Activated T-helper 1 cell treated with anti-CD3 and anti-CD28 coated beads, Interleukin-12 subunit alpha, Interleukin-12 subunit beta, Interleukin-2, Interleukin-4 antibody, amounts not matched to agents 30 ng/mL and 10 ng/mL and 1 ng/mL, durations not matched to agents 14 hours and 24 hours and 36 hours (primary cell): ENCODE results near the gene PTPRQ. TPM values are rescaled to one million over a fixed set of nuclear protein-coding genes. Genes with fewer than 3 reads are reported as not detected.

ENCODE experiments used
- DNase-seq: peaks from one replicate; pipeline ENCODE4 v3.0.0; 2021; ENCODE audit warnings: low spot score
- H3K27ac Mint-ChIP-seq: one replicate; pipeline ENCODE4 v1.8.0; 2021; ENCODE audit warnings: mild to moderate bottlenecking, mixed read lengths
- H3K27me3 Mint-ChIP-seq: one replicate; pipeline ENCODE4 v1.8.0; 2022; ENCODE audit warnings: mild to moderate bottlenecking, moderate library complexity, mixed read lengths; ENCODE audit not compliant: insufficient read depth
- H3K36me3 Mint-ChIP-seq: one replicate; pipeline ENCODE4 v1.8.0; 2021; ENCODE audit warnings: low read depth, mixed read lengths
- H3K4me1 Mint-ChIP-seq: one replicate; pipeline ENCODE4 v1.8.0; 2021; ENCODE audit warnings: low read depth, mixed read lengths
- H3K4me3 Mint-ChIP-seq: one replicate; pipeline ENCODE4 v1.8.0; 2021; ENCODE audit warnings: mild to moderate bottlenecking, moderate library complexity, mixed read lengths
- H3K9me3 Mint-ChIP-seq: one replicate; pipeline ENCODE4 v1.8.0; 2021; ENCODE audit warnings: mixed read lengths
- intact Hi-C: fragments of 100-400 bp; cut with micrococcal nuclease; formaldehyde crosslinking; loops from one replicate; pipeline ENCODE4 v1.15.1; 2024
- total RNA-seq: library from RNA; stranded (reverse); gene quantifications from 2 replicates; pipeline ENCODE4 v1.2.3, GENCODE V29; 2022

Gene PTPRQ, protein sequence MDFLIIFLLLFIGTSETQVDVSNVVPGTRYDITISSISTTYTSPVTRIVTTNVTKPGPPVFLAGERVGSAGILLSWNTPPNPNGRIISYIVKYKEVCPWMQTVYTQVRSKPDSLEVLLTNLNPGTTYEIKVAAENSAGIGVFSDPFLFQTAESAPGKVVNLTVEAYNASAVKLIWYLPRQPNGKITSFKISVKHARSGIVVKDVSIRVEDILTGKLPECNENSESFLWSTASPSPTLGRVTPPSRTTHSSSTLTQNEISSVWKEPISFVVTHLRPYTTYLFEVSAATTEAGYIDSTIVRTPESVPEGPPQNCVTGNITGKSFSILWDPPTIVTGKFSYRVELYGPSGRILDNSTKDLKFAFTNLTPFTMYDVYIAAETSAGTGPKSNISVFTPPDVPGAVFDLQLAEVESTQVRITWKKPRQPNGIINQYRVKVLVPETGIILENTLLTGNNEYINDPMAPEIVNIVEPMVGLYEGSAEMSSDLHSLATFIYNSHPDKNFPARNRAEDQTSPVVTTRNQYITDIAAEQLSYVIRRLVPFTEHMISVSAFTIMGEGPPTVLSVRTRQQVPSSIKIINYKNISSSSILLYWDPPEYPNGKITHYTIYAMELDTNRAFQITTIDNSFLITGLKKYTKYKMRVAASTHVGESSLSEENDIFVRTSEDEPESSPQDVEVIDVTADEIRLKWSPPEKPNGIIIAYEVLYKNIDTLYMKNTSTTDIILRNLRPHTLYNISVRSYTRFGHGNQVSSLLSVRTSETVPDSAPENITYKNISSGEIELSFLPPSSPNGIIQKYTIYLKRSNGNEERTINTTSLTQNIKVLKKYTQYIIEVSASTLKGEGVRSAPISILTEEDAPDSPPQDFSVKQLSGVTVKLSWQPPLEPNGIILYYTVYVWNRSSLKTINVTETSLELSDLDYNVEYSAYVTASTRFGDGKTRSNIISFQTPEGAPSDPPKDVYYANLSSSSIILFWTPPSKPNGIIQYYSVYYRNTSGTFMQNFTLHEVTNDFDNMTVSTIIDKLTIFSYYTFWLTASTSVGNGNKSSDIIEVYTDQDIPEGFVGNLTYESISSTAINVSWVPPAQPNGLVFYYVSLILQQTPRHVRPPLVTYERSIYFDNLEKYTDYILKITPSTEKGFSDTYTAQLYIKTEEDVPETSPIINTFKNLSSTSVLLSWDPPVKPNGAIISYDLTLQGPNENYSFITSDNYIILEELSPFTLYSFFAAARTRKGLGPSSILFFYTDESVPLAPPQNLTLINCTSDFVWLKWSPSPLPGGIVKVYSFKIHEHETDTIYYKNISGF (N-terminal part only)
- not detected in 2 replicates for total RNA-seq

- intact Hi-C loops, result no loop called here
- Mint-ChIP-seq H3K9me3 (peaks cover 3% of the 10 kb centered on the region), H3K4me1 (no peaks in the 10 kb centered on the region), H3K4me3 (no peak within 1 kb of the TSS), H3K36me3 (no peaks in the 10 kb centered on the region), H3K27me3 (no peaks in the 10 kb centered on the region), H3K27ac (no peak within 1 kb of the TSS)
- no peak for DNase-seq
Measured at GRCh38 chr12:80443974-80444666, at the start of gene PTPRQ. PTPRQ (plus strand) TSS chr12:80444235; CDS start chr12:80444346, 111 bp downstream.

GRCh38 chr12:80400571-80400991 lies 43.5 kb upstream of the PTPRQ start:
- DNase-seq, result no peak
- Mint-ChIP-seq H3K27me3 (peaks cover 3% of the 10 kb centered on the region), H3K27ac (no peak overlapping the region), H3K4me3 (no peak overlapping the region), H3K36me3 (no peaks in the 10 kb centered on the region), H3K9me3 (no peaks in the 10 kb centered on the region), H3K4me1 (no peaks in the 10 kb centered on the region)
- intact Hi-C loops, result no loop called here

- no peak for DNase-seq
- Mint-ChIP-seq H3K27ac (no peak overlapping the region), H3K9me3 (no peaks in the 10 kb centered on the region), H3K4me1 (no peaks in the 10 kb centered on the region), H3K27me3 (peaks cover 3% of the 10 kb centered on the region), H3K4me3 (no peak overlapping the region), H3K36me3 (no peaks in the 10 kb centered on the region)
- intact Hi-C loops, result no loop called here
Measured at GRCh38 chr12:80401191-80401590, 42.8 kb upstream of the PTPRQ start.

DNA sequence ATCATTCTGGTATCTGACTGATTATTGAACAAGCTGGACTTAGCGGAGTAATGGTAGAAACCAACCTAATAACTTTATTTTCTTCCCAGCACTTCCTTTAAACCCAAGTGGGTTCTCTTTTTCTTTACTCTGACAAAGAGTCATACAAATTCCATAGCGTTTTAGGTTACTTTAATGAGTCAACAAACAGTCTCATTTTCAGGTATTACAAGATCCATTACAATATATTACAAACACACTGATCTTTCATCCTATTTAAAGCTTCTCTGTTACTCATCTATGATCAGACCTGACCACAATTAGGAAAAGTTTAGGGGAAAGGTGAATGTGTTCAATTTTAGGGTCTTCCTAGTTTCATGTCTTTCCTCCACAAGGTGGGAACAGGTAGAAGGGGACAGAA lies 39.4 kb upstream of the PTPRQ start:
- Mint-ChIP-seq H3K27ac (no peak overlapping the region), H3K4me3 (no peak overlapping the region), H3K36me3 (no peaks in the 10 kb centered on the region), H3K4me1 (no peaks in the 10 kb centered on the region), H3K27me3 (peaks cover 3% of the 10 kb centered on the region), H3K9me3 (no peaks in the 10 kb centered on the region)
- no peak for DNase-seq
- intact Hi-C loops, result no loop called here

- Mint-ChIP-seq H3K9me3 (no peaks in the 10 kb centered on the region), H3K4me3 (no peak overlapping the region), H3K4me1 (no peaks in the 10 kb centered on the region), H3K27ac (no peak overlapping the region), H3K36me3 (no peaks in the 10 kb centered on the region), H3K27me3 (no peaks in the 10 kb centered on the region)
- DNase-seq, result no peak
- intact Hi-C loops, result no loop called here
Measured at GRCh38 chr12:80406253-80406652, 37.8 kb upstream of the PTPRQ start.

DNA sequence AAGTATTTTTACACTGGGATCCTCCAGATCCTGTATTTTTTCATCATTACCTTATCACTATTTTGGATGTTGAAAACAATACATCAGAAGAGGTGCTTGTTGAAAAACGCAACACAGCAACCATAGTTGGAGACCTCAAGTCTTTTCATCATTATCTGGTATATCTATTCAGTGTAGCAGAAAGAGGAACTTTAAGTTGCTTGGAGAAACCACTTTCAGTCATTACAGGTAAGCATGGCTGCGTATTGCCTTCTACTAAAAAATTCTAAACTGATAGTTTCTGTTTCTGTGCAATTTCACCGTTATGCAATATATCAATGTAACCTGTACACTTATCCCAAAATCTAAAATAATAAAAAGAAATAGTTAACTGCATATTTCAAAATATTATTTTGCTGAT lies 32.2 kb upstream of the PTPRQ start:
- no peak for DNase-seq
- H3K4me1 Mint-ChIP-seq, result no peaks in the 10 kb centered on the region
- H3K9me3 Mint-ChIP-seq, result no peaks in the 10 kb centered on the region
- H3K36me3 Mint-ChIP-seq, result no peaks in the 10 kb centered on the region
- intact Hi-C loops, result loop anchor here (1.0 to 5.0 kb wide), 2 partner anchors 353 to 716 kb away; no protein-coding TSS in a partner anchor
- H3K27ac Mint-ChIP-seq, result no peak overlapping the region
- no peaks in the 10 kb centered on the region for H3K27me3 Mint-ChIP-seq
- no peak overlapping the region for H3K4me3 Mint-ChIP-seq

- H3K4me1 Mint-ChIP-seq, result no peaks in the 10 kb centered on the region
- no peaks in the 10 kb centered on the region for H3K36me3 Mint-ChIP-seq
- no peak for DNase-seq
- H3K9me3 Mint-ChIP-seq, result no peaks in the 10 kb centered on the region
- H3K27ac Mint-ChIP-seq, result no peak overlapping the region
- H3K4me3 Mint-ChIP-seq, result no peak overlapping the region
- intact Hi-C loops, result loop anchor here (1.0 to 5.0 kb wide), 2 partner anchors 352 to 715 kb away; no protein-coding TSS in a partner anchor
- H3K27me3 Mint-ChIP-seq, result no peaks in the 10 kb centered on the region
Measured at GRCh38 chr12:80412343-80412953, 31.6 kb upstream of the PTPRQ start.

GRCh38 chr12:80413462-80413861 lies 30.6 kb upstream of the PTPRQ start:
- intact Hi-C loops, result loop anchor here (5.0 kb wide), 1 partner anchor 714 kb away; no protein-coding TSS in a partner anchor
- DNase-seq, result no peak
- no peak overlapping the region for H3K27ac Mint-ChIP-seq
- no peaks in the 10 kb centered on the region for H3K9me3 Mint-ChIP-seq
- H3K27me3 Mint-ChIP-seq, result no peaks in the 10 kb centered on the region
- H3K4me3 Mint-ChIP-seq, result no peak overlapping the region
- H3K36me3 Mint-ChIP-seq, result no peaks in the 10 kb centered on the region
- no peaks in the 10 kb centered on the region for H3K4me1 Mint-ChIP-seq

GRCh38 chr12:80415466-80415865 lies 28.6 kb upstream of the PTPRQ start:
- H3K27ac Mint-ChIP-seq, result no peak overlapping the region
- no peaks in the 10 kb centered on the region for H3K27me3 Mint-ChIP-seq
- intact Hi-C loops, result no loop called here

GRCh38 chr12:80419644-80420043 lies 24.4 kb upstream of the PTPRQ start:
- Mint-ChIP-seq H3K36me3 (no peaks in the 10 kb centered on the region), H3K4me3 (no peak overlapping the region), H3K27me3 (no peaks in the 10 kb centered on the region), H3K4me1 (no peaks in the 10 kb centered on the region), H3K27ac (no peak overlapping the region), H3K9me3 (no peaks in the 10 kb centered on the region)
- intact Hi-C loops, result no loop called here
- DNase-seq, result no peak

More at GRCh38 chr12:80415466-80415865, 28.6 kb upstream of the PTPRQ start:
- DNase-seq, result no peak
- Mint-ChIP-seq H3K4me3 (no peak overlapping the region), H3K9me3 (no peaks in the 10 kb centered on the region), H3K36me3 (no peaks in the 10 kb centered on the region), H3K4me1 (no peaks in the 10 kb centered on the region)

GRCh38 chr12:80420075-80420474 lies 24.0 kb upstream of the PTPRQ start:
- H3K36me3 Mint-ChIP-seq, result no peaks in the 10 kb centered on the region
- no peak overlapping the region for H3K4me3 Mint-ChIP-seq
- no peaks in the 10 kb centered on the region for H3K27me3 Mint-ChIP-seq
- intact Hi-C loops, result no loop called here
- no peaks in the 10 kb centered on the region for H3K9me3 Mint-ChIP-seq
- DNase-seq, result no peak
- H3K4me1 Mint-ChIP-seq, result no peaks in the 10 kb centered on the region
- no peak overlapping the region for H3K27ac Mint-ChIP-seq

- no peak overlapping the region for H3K27ac Mint-ChIP-seq
Measured at GRCh38 chr12:80422550-80422949, 21.5 kb upstream of the PTPRQ start.

More at GRCh38 chr12:80422550-80422949, 21.5 kb upstream of the PTPRQ start:
- H3K36me3 Mint-ChIP-seq, result no peaks in the 10 kb centered on the region
- H3K27me3 Mint-ChIP-seq, result no peaks in the 10 kb centered on the region
- DNase-seq, result no peak
- H3K9me3 Mint-ChIP-seq, result no peaks in the 10 kb centered on the region
- no peak overlapping the region for H3K4me3 Mint-ChIP-seq
- intact Hi-C loops, result no loop called here
- H3K4me1 Mint-ChIP-seq, result no peaks in the 10 kb centered on the region
